ENCODE measurements around the gene ADGRV1.

DNA sequence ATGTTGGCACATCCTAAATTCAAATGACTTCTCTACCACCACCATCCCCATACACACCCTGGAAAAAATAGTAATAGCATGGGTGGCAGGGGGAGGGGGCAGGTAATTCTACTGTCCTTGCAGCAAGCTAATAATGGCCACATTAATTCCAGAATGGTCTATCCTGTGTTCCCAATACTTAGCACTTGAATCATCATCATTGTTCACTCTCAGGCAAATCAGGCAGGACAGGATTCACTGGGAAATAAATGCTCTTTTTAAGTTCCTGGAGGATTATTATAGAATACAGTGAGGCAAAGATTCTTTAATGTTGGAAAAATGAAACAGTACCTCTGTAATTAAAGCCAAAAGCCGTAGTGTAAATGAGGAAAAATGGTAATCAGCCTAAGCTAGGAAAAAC is 570.0 kb downstream of the ADGRV1 start:
- TF ChIP-seq, protein P1, sequence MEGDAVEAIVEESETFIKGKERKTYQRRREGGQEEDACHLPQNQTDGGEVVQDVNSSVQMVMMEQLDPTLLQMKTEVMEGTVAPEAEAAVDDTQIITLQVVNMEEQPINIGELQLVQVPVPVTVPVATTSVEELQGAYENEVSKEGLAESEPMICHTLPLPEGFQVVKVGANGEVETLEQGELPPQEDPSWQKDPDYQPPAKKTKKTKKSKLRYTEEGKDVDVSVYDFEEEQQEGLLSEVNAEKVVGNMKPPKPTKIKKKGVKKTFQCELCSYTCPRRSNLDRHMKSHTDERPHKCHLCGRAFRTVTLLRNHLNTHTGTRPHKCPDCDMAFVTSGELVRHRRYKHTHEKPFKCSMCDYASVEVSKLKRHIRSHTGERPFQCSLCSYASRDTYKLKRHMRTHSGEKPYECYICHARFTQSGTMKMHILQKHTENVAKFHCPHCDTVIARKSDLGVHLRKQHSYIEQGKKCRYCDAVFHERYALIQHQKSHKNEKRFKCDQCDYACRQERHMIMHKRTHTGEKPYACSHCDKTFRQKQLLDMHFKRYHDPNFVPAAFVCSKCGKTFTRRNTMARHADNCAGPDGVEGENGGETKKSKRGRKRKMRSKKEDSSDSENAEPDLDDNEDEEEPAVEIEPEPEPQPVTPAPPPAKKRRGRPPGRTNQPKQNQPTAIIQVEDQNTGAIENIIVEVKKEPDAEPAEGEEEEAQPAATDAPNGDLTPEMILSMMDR (conservative IDR thresholded peaks at IDR 0.05; ENCODE audit: low read length) = no peak
- TF ChIP-seq EZH2phosphoT487 (IDR thresholded peaks at IDR 0.05; ENCODE audit: borderline replicate concordance, low read depth, low read length) = no peak
